GM18507 (cell line): ENCODE measurements around the gene PLA2R1.

Experiments
- DNase-seq: peaks from one replicate; pipeline ENCODE4 v3.0.0; 2011; ENCODE audit warnings: low read depth; ENCODE audit not compliant: insufficient read length; ENCODE audit errors: extremely low spot score
- FAIRE-seq: peaks from 2 replicates; lab custom pipeline; 2011; peaks lifted over from hg19 to GRCh38; lab: Jason Lieb, UNC

Gene PLA2R1

DNA sequence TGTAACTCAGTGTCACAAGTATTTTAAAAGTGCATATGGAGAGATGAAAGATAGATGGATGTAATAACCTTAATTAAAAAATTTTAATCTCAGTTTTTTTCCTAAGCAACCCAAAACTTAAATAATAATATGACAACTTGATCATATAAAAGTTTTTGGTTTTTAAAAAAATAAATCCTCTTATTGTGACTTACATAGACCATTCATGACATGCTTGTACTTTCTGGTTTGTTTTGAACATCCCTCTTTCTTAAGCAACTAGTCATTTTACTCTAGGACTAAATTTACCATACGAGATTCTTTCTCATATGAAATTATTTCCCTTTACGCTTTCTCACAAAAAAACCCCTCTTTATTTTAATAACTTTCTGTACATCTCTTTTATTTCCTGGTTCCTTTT is 6.5 kb upstream of the PLA2R1 start:
- DNase-seq (no peak), FAIRE-seq (no peak)

DNA sequence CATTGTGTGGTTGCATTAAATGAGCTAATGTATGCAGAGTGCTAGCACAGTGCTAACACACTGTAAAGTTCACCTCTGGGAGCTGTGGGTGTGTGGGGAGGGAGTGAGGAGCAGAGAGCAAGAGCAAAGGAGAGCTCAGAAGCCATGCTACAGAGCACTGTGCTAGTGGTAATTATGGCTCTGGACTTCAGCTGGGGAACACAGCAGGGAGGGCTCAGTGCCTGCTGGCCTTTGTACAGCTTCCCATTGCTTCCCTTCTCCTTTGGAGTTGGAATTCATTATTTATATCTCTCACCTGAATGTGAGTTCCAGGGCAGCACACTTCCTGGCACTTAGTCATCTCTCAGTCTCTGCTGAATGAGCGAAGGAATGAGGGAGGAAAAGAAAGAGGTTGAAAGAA is 2.5 kb upstream of the PLA2R1 start:
- no peak for DNase-seq
- no peak for FAIRE-seq

DNA sequence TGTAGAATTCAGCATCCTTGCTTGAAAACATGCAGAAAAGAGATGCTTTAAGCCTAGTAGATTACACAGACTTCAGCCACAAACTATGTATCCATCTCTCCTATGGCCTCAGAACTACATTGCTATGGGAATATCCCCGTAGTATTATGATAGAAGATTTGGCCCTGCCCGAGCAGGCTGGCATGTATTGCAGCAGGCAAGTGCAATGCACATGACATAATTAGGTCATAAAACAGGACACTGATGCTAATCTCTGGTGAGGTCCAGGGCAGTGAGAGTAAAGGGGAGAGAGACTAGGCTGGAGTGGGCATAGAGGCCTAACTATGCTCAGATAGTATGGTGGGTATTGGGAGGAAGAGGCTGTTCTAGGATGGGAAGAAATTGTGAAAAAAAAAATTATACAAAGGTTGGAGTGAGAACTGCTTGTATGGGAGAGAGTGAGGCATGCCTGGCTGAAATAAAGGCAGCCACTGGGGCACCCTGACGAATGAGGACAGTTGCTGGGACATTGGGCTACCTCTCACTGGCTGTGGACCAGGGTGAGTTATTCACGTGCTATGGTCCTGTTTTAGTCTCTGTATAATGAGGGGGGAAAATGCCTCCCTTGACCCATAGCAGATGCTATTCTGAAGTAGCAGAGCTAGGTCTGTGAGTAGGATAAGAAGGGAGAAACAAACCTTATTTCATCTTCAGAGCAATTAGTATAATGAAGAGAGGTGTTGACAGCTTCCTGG is 1.6 kb upstream of the PLA2R1 start:
- FAIRE-seq = no peak
- DNase-seq = no peak

DNA sequence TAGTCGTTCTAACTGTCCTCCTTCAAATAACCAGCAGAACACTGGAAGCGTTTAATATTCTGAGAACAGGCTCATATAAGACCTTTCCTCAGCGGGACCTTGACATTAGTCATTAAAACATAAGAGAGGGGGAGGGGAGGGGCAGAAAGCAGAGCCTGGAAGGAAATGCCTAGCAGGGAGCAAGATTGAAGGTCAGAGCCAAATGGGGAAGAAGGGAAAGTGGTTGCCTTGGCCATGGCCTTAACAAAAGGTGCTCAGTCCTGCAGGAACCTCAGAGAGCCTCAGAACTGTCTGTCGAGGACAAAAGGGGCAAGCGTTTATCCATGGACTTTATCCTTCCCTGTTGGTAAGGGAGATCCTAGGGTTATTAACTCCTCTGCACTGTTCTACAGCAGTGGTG is 856 bp upstream of the PLA2R1 start:
- FAIRE-seq (no peak), DNase-seq (no peak)

DNA sequence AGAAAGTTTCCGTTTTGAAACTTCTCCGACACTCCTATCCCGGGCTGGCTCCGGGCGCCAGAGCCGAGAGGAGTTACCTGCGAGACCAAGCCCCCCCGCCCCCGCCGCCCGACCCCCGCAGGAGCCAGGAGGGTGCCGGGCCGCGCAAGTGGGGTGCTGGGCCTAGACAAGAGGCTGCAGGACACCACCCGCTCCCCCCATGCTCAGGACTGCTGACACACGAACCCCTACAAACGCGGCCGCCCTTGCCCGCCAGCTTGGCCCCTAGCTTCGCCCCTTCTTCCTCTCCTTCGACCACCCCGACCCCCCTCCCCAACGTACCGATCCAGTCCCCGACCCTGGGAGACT is 497 bp downstream of the PLA2R1 start:
- FAIRE-seq = no peak
- no peak for DNase-seq

GRCh38 chr2:160061533-160061932 is 882 bp downstream of the PLA2R1 start:
- FAIRE-seq (no peak), DNase-seq (no peak)

GRCh38 chr2:160060297-160060696 is 2.1 kb downstream of the PLA2R1 start:
- DNase-seq = no peak
- FAIRE-seq = no peak

DNA sequence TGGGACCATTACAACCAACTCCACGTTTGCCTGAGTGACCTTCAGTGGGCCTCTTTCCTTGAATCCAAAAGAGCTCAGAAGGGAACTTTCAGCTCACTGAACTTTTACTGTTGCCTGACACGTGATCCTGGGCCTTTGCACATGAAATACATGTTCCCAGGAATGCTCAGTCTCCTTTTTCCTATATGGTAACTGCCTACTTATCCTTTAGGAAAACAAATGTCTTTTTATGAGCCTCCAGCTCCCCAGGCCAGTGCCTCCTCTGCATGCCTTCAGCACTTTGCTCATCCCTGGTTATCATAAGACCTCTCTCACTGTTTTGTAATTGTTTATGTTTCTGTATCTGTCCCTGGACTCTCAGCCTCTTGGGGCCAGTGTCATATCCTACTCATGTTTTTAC is 5.1 kb downstream of the PLA2R1 start:
- no peak for FAIRE-seq

GRCh38 chr2:160055726-160056108 is 6.7 kb downstream of the PLA2R1 start:
- no peak for DNase-seq
- no peak for FAIRE-seq

More for the DNA sequence above, 5.1 kb downstream of the PLA2R1 start:
- DNase-seq = no peak

DNA sequence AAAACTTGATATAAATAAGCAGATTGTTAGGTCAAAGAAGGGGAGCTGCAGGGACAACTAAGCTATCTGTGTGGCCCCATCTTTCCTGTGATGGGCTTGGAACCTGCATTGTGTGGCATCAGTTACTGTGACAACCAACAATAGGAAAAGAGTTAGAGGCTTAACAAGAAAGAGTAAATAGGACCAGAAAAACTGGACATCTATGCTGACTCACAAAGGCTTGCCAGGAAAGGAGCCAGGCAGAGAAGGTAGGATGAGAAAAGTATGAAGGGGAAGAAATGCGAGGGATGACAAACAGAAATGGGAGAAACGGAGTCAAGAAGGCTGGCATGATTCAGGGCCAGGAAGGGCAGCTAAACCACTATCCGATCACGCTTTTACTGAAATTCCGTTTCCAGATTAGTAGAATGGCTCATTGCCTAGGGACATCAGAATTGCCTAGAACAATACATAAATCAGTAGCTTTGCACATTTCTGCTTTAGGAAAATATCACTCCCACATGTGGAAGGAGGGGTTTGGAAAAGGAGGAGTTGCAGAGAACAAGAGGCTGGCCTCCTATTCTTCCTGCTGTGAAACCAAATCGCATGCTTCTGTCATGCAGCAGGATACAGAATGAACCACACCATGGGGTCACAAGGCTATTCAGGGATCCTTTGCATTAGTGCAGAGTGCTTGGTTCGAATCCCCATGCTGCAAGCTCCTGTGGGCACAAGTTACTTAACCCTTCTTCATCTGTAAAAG is 7.3 kb downstream of the PLA2R1 start:
- no peak for DNase-seq
- FAIRE-seq = no peak

DNA sequence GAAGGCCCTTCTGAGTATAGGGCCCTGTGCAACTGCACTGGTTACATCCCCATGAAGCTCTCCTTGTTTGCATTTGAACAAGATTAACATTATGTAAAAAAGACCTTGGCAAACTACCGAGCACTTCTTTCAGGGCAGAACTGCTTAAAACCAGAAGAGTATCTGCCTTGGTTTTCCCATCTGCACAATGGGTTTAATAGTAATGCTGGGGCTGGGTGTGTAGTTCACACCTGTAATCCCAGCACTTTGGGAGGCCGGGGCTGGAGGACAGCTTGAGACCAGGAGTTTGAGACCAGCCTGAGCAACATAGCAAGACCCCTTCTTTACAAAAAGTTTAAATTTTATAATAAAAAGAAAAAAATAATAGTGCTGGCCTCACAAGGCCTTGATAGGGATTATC is 8.5 kb downstream of the PLA2R1 start:
- FAIRE-seq (no peak), DNase-seq (no peak)

DNA sequence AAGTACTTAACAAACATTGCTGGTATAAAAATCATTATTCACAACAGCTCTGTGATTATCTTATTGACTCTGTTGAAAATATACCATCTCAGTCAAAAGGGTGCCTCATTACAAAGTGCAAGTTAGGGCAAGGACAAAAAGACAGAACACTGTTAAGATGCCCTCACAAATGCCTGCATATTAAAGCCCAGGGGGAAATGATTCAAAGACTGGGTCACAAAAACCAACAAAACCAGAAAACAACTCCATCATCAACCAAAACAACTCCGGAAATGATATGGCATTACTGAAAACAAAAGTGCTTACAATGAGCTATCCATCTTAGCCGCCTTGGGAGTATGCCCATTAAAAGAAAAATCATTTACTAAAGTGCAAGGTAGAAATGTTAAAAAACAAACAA is 9.9 kb downstream of the PLA2R1 start:
- no peak for DNase-seq
- no peak for FAIRE-seq

- DNase-seq (no peak), FAIRE-seq (no peak)
Observed at GRCh38 chr2:160051371-160051800, 11.0 kb downstream of the PLA2R1 start.

GRCh38 chr2:160050147-160050546 is 12.3 kb downstream of the PLA2R1 start:
- DNase-seq (no peak), FAIRE-seq (no peak)

- DNase-seq (no peak), FAIRE-seq (no peak)
Observed at GRCh38 chr2:160045703-160046210, 16.7 kb downstream of the PLA2R1 start.

GRCh38 chr2:160044728-160045127 is 17.7 kb downstream of the PLA2R1 start:
- FAIRE-seq = no peak

DNA sequence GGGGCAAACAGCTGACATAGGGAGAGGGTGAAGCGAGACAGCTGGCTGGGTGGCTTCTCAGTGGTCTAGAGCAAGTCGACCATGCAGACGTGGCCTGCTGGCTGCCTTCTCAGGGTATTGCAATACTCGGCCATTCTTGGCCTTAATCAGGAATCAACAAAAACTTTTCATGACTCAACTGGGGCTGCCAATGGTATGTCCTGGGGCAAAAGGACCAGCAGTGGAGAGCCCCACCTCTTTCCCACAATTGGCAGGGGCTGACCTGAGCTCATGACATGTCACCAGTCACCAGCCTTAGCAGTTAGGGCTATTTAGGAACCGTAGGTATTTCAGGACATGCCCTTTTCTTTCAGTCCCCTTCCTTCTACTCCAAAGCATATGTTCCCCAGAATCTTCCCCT is 19.1 kb downstream of the PLA2R1 start:
- DNase-seq (no peak), FAIRE-seq (no peak)

More at GRCh38 chr2:160044728-160045127, 17.7 kb downstream of the PLA2R1 start:
- DNase-seq = no peak

DNA sequence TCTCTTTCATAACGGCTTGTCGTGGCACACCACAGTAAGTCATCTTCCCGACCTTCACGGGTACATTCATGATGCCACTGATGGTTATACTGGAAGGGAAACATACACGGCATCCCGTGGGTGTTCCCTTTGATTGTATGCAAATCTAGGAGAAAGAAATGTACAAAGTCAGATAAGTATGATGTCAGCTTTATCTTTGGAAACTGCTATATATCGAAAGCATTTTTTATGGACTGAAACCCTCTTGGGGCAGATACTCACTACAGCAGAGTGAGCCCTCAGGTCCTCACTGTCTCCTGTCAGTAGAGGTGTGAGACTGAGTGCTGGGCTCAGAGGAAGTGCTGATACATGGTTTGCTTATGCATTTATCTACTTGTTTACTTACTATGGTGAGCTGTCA is 20.4 kb downstream of the PLA2R1 start:
- no peak for FAIRE-seq
- no peak for DNase-seq

GRCh38 chr2:160041091-160041490 is 21.3 kb downstream of the PLA2R1 start:
- FAIRE-seq = no peak

DNA sequence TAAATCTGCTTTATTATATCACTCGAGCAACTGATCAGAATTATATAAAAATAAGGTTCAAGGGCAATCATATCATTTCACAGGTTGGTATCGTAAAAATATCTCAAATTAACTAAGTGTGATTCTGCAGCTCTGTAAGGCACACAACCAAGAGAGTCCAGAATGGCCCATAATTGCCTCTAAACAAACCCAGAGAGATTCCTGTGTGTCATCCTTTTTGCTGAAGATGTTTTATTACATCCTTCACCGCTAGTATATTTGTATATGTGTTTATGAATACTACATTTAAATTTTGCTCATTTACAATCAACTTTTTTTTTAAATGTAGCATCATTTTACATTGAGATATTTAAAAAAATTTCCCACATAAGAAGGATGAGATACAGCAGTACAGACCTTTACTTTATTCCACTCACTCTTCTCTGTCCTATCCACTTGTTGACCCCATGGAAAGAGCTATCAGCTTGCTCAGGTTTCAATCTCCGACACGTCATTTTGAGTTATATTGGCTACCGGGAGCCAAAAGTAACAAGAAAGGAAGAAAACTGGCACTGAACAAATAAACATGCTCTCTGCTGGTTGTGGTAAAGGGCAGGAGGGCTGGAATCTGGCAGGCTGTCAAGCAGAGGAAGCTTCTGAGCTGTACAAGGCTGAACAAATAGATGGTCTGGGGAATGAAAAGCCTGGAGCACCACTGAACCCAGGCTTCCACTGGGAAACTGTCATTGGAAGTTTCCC is 23.1 kb downstream of the PLA2R1 start:
- DNase-seq (no peak), FAIRE-seq (no peak)

More at GRCh38 chr2:160041091-160041490, 21.3 kb downstream of the PLA2R1 start:
- no peak for DNase-seq
